Stimulated activated CD8-positive, alpha-beta memory T cell treated with anti-CD3 and anti-CD28 coated beads, Interleukin-7, amount 100 ng/mL, for 24 hours (primary cell): ENCODE measurements around the gene MTFMT.

Experiments used
- DNase-seq: peaks from one replicate; pipeline ENCODE4 v3.0.0-alpha.2; 2020; ENCODE audit warnings: low read depth

The MTFMT gene

GRCh38 chr15:64987136-64987535, 42.3 kb downstream of the MTFMT start:
- no peak for DNase-seq

GRCh38 chr15:64985366-64986033, 43.9 kb downstream of the MTFMT start:
- no peak for DNase-seq

- DNase-seq = no peak
Measured at GRCh38 chr15:64982472-64982871, 47.0 kb downstream of the MTFMT start.

GRCh38 chr15:64981812-64982431, 47.5 kb downstream of the MTFMT start:
- no peak for DNase-seq

GRCh38 chr15:64979252-64979710, 50.2 kb downstream of the MTFMT start:
- DNase-seq = no peak

- no peak for DNase-seq
Measured at GRCh38 chr15:64975390-64975789, 54.0 kb downstream of the MTFMT start.

GRCh38 chr15:64970698-64971097, 58.7 kb downstream of the MTFMT start:
- no peak for DNase-seq

GRCh38 chr15:64969401-64969800, 60.0 kb downstream of the MTFMT start:
- DNase-seq = no peak

GRCh38 chr15:64961013-64961412, 68.4 kb downstream of the MTFMT start:
- no peak for DNase-seq

- no peak for DNase-seq
Measured at GRCh38 chr15:64960153-64960552, 69.3 kb downstream of the MTFMT start.

GRCh38 chr15:64959128-64959527, 70.3 kb downstream of the MTFMT start:
- no peak for DNase-seq

- DNase-seq = no peak
Measured at GRCh38 chr15:64954395-64954794, 75.0 kb downstream of the MTFMT start.

- DNase-seq = no peak
Measured at GRCh38 chr15:64951777-64952418, 77.5 kb downstream of the MTFMT start.
